ENCODE measurements around the gene CHCHD4.

DNA sequence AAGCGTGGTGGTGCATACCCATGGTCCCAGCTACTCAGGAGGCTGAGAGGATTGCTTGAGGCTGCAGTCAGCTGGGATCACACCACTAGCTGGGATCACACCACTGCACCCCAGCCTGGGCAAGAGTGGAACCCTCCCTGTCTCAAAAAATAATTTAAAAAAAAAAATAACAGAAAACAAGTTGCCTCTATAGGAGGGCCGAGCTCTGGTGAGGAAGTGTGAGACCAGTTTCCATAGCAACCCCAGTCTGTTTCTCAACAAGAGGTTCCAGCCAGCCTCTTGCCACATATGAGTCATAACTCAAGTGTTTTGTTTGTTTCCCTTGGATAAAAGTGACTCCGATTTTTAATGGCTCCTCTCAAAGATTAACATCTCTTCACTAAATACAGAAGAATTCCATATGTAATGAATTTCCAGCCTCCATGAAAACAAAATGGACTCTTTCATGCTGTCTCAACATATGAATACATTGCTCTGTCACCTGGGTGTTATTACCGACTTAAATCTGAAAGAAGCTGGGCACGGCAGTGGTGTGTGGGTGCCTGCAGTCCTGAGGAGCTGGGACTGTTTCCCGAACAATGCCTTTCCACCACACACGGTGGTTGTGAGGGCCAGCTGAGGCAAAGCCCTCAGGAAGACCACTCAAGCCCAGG lies 19.9 kb upstream of the CHCHD4 start:
- no peak for TF ChIP-seq GATA2 (IDR thresholded peaks at IDR 0.05; ENCODE audit: low read depth, low read length)
- no peak for TF ChIP-seq GATA3 (IDR thresholded peaks at IDR 0.05; ENCODE audit: low read depth, low read length)

All from SH-SY5Y (cell line).